ENCODE measurements around the gene MAPK10. TPM values are rescaled to one million over a fixed set of nuclear protein-coding genes. Genes with fewer than 3 reads are reported as not detected.
"Not testable (repeated sequence)": the region's sequence is repeated elsewhere in the genome, so short reads cannot be mapped to it uniquely, and the experiment has no call there.

MAPK10 gene
- total RNA-seq, 3 donors from 2014 or later (not counting 1 experiment from before 2014, with no cell fraction given): 0.92 TPM; not detected in 2

DNA sequence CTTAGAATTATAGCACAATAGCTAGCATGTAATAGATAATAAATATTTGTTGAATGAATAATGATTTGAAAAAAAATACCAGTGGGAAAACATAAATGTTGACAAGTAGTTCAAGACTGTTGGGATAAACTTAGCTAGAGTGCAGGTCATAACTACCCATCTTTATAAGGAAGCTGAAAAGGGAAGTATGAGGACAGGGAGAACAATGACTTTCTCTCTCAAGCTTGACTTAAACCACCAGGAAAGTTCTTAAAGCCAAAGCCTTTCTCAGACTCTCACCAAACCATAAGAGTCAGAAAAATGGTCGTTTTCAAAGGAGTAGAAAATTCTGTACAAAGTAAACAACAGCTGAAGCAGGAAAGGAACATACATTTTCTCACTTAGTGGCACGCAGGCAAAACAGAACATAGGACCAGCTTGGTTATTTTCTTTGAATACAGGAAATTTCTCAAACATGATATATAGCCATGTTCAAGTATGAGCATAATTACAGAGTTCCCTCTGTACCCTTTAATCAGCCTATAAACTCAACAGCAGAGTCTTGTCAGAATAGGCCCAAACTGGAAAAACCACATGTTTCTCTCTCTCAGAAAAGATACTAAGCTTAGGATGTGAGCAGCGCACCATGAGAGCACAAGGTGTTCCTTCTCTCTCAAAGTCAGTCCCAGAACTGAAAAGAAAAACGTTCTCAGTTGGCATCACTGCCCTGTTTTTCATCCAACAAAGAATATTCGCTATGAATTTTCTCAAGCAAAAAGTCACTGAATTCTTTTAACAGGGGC is 28.7 kb downstream of the MAPK10 start:
- intact Hi-C loops (cut with micrococcal nuclease): no loop called here
- no peak for ATAC-seq
- Mint-ChIP-seq H3K27ac (no peak overlapping the region), H3K27me3 (ENCODE audit: low read depth in 2 of 2) (no peaks in the 10 kb centered on the region), H3K36me3 (no peaks in the 10 kb centered on the region), H3K4me3 (no peak overlapping the region), H3K4me1 (no peaks in the 10 kb centered on the region), H3K9me3 (no peaks in the 10 kb centered on the region)
- H3K4me1 ChIP-seq (ENCODE audit: control insufficient read depth, insufficient read depth, low read length): no peaks in the 10 kb centered on the region
- no peak overlapping the region for H3K4me3 ChIP-seq (ENCODE audit: low read length)
- no peaks in the 10 kb centered on the region for H3K9me3 ChIP-seq (ENCODE audit: control insufficient read depth, insufficient read depth, low read length)
- DNase-seq: no peak
- H3K27me3 ChIP-seq (ENCODE audit: control insufficient read depth, insufficient read depth, low read length): no peaks in the 10 kb centered on the region
- 50% methylated on average over 4 of the region's 5 CpGs for WGBS (ENCODE audit: insufficient coverage)
- no peak overlapping the region for H3K27ac ChIP-seq (ENCODE audit: low read length)
- no peaks in the 10 kb centered on the region for H3K36me3 ChIP-seq (ENCODE audit: control insufficient read depth, insufficient read depth, low read length)
- TF ChIP-seq, protein P1, sequence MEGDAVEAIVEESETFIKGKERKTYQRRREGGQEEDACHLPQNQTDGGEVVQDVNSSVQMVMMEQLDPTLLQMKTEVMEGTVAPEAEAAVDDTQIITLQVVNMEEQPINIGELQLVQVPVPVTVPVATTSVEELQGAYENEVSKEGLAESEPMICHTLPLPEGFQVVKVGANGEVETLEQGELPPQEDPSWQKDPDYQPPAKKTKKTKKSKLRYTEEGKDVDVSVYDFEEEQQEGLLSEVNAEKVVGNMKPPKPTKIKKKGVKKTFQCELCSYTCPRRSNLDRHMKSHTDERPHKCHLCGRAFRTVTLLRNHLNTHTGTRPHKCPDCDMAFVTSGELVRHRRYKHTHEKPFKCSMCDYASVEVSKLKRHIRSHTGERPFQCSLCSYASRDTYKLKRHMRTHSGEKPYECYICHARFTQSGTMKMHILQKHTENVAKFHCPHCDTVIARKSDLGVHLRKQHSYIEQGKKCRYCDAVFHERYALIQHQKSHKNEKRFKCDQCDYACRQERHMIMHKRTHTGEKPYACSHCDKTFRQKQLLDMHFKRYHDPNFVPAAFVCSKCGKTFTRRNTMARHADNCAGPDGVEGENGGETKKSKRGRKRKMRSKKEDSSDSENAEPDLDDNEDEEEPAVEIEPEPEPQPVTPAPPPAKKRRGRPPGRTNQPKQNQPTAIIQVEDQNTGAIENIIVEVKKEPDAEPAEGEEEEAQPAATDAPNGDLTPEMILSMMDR (IDR thresholded peaks at IDR 0.05): no peak

DNA sequence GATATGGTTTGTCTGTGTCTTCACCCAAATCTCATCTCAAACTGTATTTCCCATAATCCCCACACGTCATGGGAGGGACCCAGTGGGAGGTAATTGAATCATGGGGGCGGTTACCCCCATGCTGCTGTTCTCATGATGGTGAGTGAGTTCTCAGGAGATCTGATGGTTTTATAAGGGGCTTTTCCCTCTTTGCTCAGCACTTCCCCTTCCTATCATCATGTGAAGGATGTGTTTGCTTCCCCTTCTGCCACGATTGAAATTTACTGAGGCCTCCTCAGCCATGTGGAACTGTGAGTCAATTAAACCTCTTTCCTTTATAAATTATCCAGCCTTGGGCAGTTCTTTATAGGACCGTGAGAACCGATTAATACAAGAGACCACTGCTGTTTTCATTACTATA is 29.4 kb downstream of the MAPK10 start:
- intact Hi-C loops (cut with micrococcal nuclease); ATAC-seq; H3K36me3 ChIP-seq (ENCODE audit: control insufficient read depth, insufficient read depth, low read length); H3K4me3 Mint-ChIP-seq; H3K9me3 ChIP-seq (ENCODE audit: control insufficient read depth, insufficient read depth, low read length); H3K36me3 Mint-ChIP-seq; H3K4me1 ChIP-seq (ENCODE audit: control insufficient read depth, insufficient read depth, low read length); H3K27me3 ChIP-seq (ENCODE audit: control insufficient read depth, insufficient read depth, low read length); DNase-seq; H3K27ac ChIP-seq (ENCODE audit: low read length); H3K27ac Mint-ChIP-seq; H3K27me3 Mint-ChIP-seq (ENCODE audit: low read depth in 2 of 2); H3K9me3 Mint-ChIP-seq; H3K4me3 ChIP-seq (ENCODE audit: low read length); H3K4me1 Mint-ChIP-seq: not testable (repeated sequence)
- WGBS (ENCODE audit: insufficient coverage): 0% methylated on average over 1 of the region's 5 CpGs

DNA sequence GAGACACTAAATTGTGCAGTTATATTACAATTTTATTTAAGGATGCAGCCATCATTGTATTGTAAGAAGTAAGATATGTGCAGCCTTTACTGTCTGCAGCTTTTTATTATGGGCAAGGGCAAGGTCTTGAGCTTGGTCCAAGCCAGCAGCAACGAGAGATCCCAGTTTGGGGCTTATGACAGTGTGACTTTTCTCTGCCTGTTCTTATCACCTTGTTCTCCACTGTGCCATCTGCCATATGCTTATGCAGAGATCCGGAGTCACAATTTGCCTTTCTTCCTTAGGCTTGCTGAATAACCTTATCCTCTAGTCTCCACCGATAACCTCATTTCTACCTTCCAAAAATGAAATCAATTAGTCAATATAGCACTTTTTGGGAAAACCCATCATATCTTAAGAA is 30.4 kb downstream of the MAPK10 start:
- ATAC-seq (no peak), DNase-seq (no peak)
- Mint-ChIP-seq H3K4me3 (no peak overlapping the region), H3K27me3 (ENCODE audit: low read depth in 2 of 2) (no peaks in the 10 kb centered on the region), H3K4me1 (no peaks in the 10 kb centered on the region), H3K36me3 (no peaks in the 10 kb centered on the region), H3K27ac (no peak overlapping the region), H3K9me3 (no peaks in the 10 kb centered on the region)
- H3K4me1 ChIP-seq (ENCODE audit: control insufficient read depth, insufficient read depth, low read length): no peaks in the 10 kb centered on the region
- H3K4me3 ChIP-seq (ENCODE audit: low read length): no peak overlapping the region
- H3K27me3 ChIP-seq (ENCODE audit: control insufficient read depth, insufficient read depth, low read length): no peaks in the 10 kb centered on the region
- TF ChIP-seq, protein P1 (IDR thresholded peaks at IDR 0.05): no peak
- no peaks in the 10 kb centered on the region for H3K9me3 ChIP-seq (ENCODE audit: control insufficient read depth, insufficient read depth, low read length)
- H3K27ac ChIP-seq (ENCODE audit: low read length): no peak overlapping the region
- WGBS (ENCODE audit: insufficient coverage): 86% methylated on average over 3 of the region's 3 CpGs
- intact Hi-C loops (cut with micrococcal nuclease): no loop called here
- H3K36me3 ChIP-seq (ENCODE audit: control insufficient read depth, insufficient read depth, low read length): no peaks in the 10 kb centered on the region

DNA sequence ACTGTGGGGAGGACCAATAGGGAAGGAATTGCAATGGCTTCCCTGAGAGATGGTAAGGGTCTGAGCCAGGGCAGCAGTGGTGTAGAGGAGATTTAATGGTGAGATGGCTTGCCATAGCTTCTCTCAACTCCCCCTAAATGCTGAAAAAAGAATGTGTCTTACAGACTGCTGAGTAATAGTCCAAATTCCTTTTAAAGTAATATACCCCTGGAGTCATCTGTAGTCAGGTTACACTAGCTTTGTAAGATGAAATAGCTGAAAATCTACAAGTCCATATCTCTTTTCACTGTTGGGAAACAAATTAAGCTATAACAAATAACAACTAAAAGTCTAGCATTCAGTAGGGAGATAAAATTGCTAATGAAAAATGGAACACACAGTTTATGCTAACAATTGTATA is 33.5 kb downstream of the MAPK10 start:
- Histone ChIP-seq H3K9me3 (ENCODE audit: control insufficient read depth, insufficient read depth, low read length) (no peaks in the 10 kb centered on the region), H3K4me1 (ENCODE audit: control insufficient read depth, insufficient read depth, low read length) (no peaks in the 10 kb centered on the region), H3K27me3 (ENCODE audit: control insufficient read depth, insufficient read depth, low read length) (no peaks in the 10 kb centered on the region), H3K36me3 (ENCODE audit: control insufficient read depth, insufficient read depth, low read length) (no peaks in the 10 kb centered on the region), H3K4me3 (ENCODE audit: low read length) (no peak overlapping the region), H3K27ac (ENCODE audit: low read length) (no peak overlapping the region)
- DNase-seq (no peak), ATAC-seq (no peak)
- H3K9me3 Mint-ChIP-seq: no peaks in the 10 kb centered on the region
- TF ChIP-seq, protein P1 (IDR thresholded peaks at IDR 0.05): no peak
- H3K4me3 Mint-ChIP-seq: no peak overlapping the region
- H3K36me3 Mint-ChIP-seq: no peaks in the 10 kb centered on the region
- H3K27me3 Mint-ChIP-seq (ENCODE audit: low read depth in 2 of 2): no peaks in the 10 kb centered on the region
- H3K27ac Mint-ChIP-seq: no peak overlapping the region
- intact Hi-C loops (cut with micrococcal nuclease): no loop called here
- no peaks in the 10 kb centered on the region for H3K4me1 Mint-ChIP-seq

Data from natural killer cell (primary cell).